Spinal cord (tissue), 10 donors: ENCODE results near the gene CDYL. TPM values are rescaled to one million over a fixed set of nuclear protein-coding genes. Genes with fewer than 3 reads are reported as not detected.

Source experiments
- DNase-seq, 6 donors: peaks; one replicate each; pipeline versions ENCODE4 v3.0.0 to v3.0.0-alpha.2; 2013 to 2015; ENCODE audit warnings: low spot score in 6 of 6, low read depth in 4 of 6
- H3K27ac ChIP-seq: one replicate; pipeline ENCODE4 v1.5.1; 2013; ENCODE audit warnings: low read depth, low read length, control low read depth
- H3K27me3 ChIP-seq: one replicate; pipeline ENCODE4 v1.6.1; 2013; ENCODE audit warnings: low read length; ENCODE audit not compliant: control insufficient read depth, insufficient read depth
- H3K36me3 ChIP-seq: one replicate; pipeline ENCODE4 v1.6.1; 2013; ENCODE audit warnings: low read length; ENCODE audit not compliant: control insufficient read depth, insufficient read depth
- H3K4me1 ChIP-seq: one replicate; pipeline ENCODE4 v1.6.1; 2013; ENCODE audit warnings: low read length; ENCODE audit not compliant: control insufficient read depth, insufficient read depth
- H3K4me3 ChIP-seq: one replicate; pipeline ENCODE4 v1.5.1; 2013; ENCODE audit warnings: low read depth, low read length, control low read depth
- H3K9me3 ChIP-seq: one replicate; pipeline ENCODE4 v1.6.1; 2013; ENCODE audit warnings: low read length; ENCODE audit not compliant: control insufficient read depth, insufficient read depth
- WGBS: methylation state at CpG from one replicate; pipeline ENCODE4 v1.1.5; 2013; ENCODE audit warnings: missing lambda C conversion rate; ENCODE audit not compliant: insufficient coverage; 5-methylcytosine and 5-hydroxymethylcytosine counted together
- polyA plus RNA-seq, 2 donors: library from polyadenylated mRNA; unstranded; fragments of 120-200 nt; gene quantifications; one replicate each; pipeline ENCODE4 v1.2.1, GENCODE V29; 2013; ENCODE audit not compliant: insufficient read length in 2 of 2
- total RNA-seq, 2 donors: library from RNA; depleted of rRNA in 1 of 2; stranded (reverse); fragments of 120-200 nt in 1 of 2; fragments of >200 nt in 1 of 2; gene quantifications; one replicate each; pipeline versions ENCODE4 v1.2.3 to v1.2.4, GENCODE V29; 2013 to 2014
- donor health status: healthy.

CDYL gene
- total and polyA plus RNA-seq, 4 donors = 15.4 to 51.7 (median 28.9) TPM

GRCh38 chr6:4780360-4780812, 4.2 kb downstream of the CDYL start:
- Histone ChIP-seq H3K27ac (no peak overlapping the region), H3K4me3 (no peak overlapping the region), H3K9me3 (peaks cover 9% of the 10 kb centered on the region), H3K36me3 (no peaks in the 10 kb centered on the region), H3K27me3 (peaks cover under 1% of the 10 kb centered on the region), H3K4me1 (peaks cover under 1% of the 10 kb centered on the region)
- WGBS = no CpG with 5 or more reads among the region's 11 CpGs
- DNase-seq = no peak

- Histone ChIP-seq H3K36me3 (no peaks in the 10 kb centered on the region), H3K9me3 (peaks cover 9% of the 10 kb centered on the region), H3K4me3 (no peak overlapping the region), H3K27me3 (no peaks in the 10 kb centered on the region), H3K27ac (no peak overlapping the region), H3K4me1 (no peaks in the 10 kb centered on the region)
- no CpG with 5 or more reads among the region's 4 CpGs for WGBS
- no peak for DNase-seq
Measured at GRCh38 chr6:4781426-4781825, 5.2 kb downstream of the CDYL start.

- H3K27me3 ChIP-seq = no peaks in the 10 kb centered on the region
- peaks cover 9% of the 10 kb centered on the region for H3K9me3 ChIP-seq
- no peak overlapping the region for H3K27ac ChIP-seq
- no peaks in the 10 kb centered on the region for H3K4me1 ChIP-seq
- 88% methylated on average over 6 of the region's 9 CpGs for WGBS
- no peak overlapping the region for H3K4me3 ChIP-seq
- DNase-seq = no peak
- no peaks in the 10 kb centered on the region for H3K36me3 ChIP-seq
Measured at GRCh38 chr6:4781967-4782575, 5.9 kb downstream of the CDYL start.

GRCh38 chr6:4786996-4787395, 10.8 kb downstream of the CDYL start:
- Histone ChIP-seq H3K27me3 (no peaks in the 10 kb centered on the region), H3K36me3 (no peaks in the 10 kb centered on the region), H3K9me3 (peaks cover 4% of the 10 kb centered on the region), H3K4me3 (no peak overlapping the region), H3K27ac (no peak overlapping the region), H3K4me1 (peaks cover 8% of the 10 kb centered on the region)
- DNase-seq = no peak
- 73% methylated on average over 6 of the region's 7 CpGs for WGBS

GRCh38 chr6:4788482-4788881, 12.3 kb downstream of the CDYL start:
- Histone ChIP-seq H3K27ac (no peak overlapping the region), H3K4me3 (no peak overlapping the region), H3K9me3 (peaks cover 4% of the 10 kb centered on the region), H3K4me1 (peaks cover 8% of the 10 kb centered on the region), H3K36me3 (no peaks in the 10 kb centered on the region), H3K27me3 (no peaks in the 10 kb centered on the region)
- DNase-seq = no peak
- 63% methylated on average over 1 of the region's 6 CpGs for WGBS

- Histone ChIP-seq H3K27ac (no peak overlapping the region), H3K4me1 (peaks cover 8% of the 10 kb centered on the region), H3K9me3 (no peaks in the 10 kb centered on the region), H3K36me3 (no peaks in the 10 kb centered on the region), H3K4me3 (no peak overlapping the region), H3K27me3 (no peaks in the 10 kb centered on the region)
- no peak for DNase-seq
- WGBS = 79% methylated on average over 15 of the region's 16 CpGs
Measured at GRCh38 chr6:4788953-4789584, 12.9 kb downstream of the CDYL start.

- Histone ChIP-seq H3K9me3 (no peaks in the 10 kb centered on the region), H3K27me3 (no peaks in the 10 kb centered on the region), H3K4me1 (peaks cover 12% of the 10 kb centered on the region), H3K4me3 (no peak overlapping the region), H3K36me3 (no peaks in the 10 kb centered on the region), H3K27ac (no peak overlapping the region)
- no peak for DNase-seq
- 94% methylated on average over 2 of the region's 5 CpGs for WGBS
Measured at GRCh38 chr6:4790158-4790899, 14.1 kb downstream of the CDYL start.

GRCh38 chr6:4794140-4794707, 18.0 kb downstream of the CDYL start:
- H3K36me3 ChIP-seq = no peaks in the 10 kb centered on the region
- 57% methylated on average over 15 of the region's 15 CpGs for WGBS
- H3K4me3 ChIP-seq = no peak overlapping the region
- H3K27me3 ChIP-seq = no peaks in the 10 kb centered on the region
- DNase-seq = peak in 1 of 6 donors; percentile 57
- no peaks in the 10 kb centered on the region for H3K9me3 ChIP-seq
- H3K4me1 ChIP-seq = peaks cover 6% of the 10 kb centered on the region
- H3K27ac ChIP-seq = no peak overlapping the region

GRCh38 chr6:4797587-4797986, 21.4 kb downstream of the CDYL start:
- Histone ChIP-seq H3K36me3 (no peaks in the 10 kb centered on the region), H3K9me3 (peaks cover 5% of the 10 kb centered on the region), H3K4me3 (no peak overlapping the region), H3K27me3 (no peaks in the 10 kb centered on the region), H3K4me1 (peaks cover 4% of the 10 kb centered on the region), H3K27ac (no peak overlapping the region)
- WGBS = 86% methylated on average over 1 of the region's 2 CpGs
- no peak for DNase-seq
